Melanocyte of skin (primary cell): ENCODE data around the gene ANKS1B. TPM values are rescaled to one million over a fixed set of nuclear protein-coding genes. Genes with fewer than 3 reads are reported as not detected.

Experiments
- small RNA-seq, 2 donors: library from RNA; depleted of rRNA; stranded (forward); fragments of <200 nt; gene quantifications; one replicate each; pipeline ENCODE3, GENCODE V24; 2012
- total RNA-seq, 2 donors: library from RNA; depleted of rRNA; stranded (reverse); fragments of >200 nt; gene quantifications; 2 replicates each; pipeline ENCODE4 v1.2.3, GENCODE V29; 2012

ANKS1B gene
- 1 to 10 TPM in 1 of 2 donors, under 1 TPM in 1; 0.34 to 1.3 TPM for total RNA-seq

GRCh38 chr12:99984271-99985128 lies at the start of gene ANKS1B:
ANKS1B (minus strand) TSS chr12:99984936; CDS start chr12:99984237, 699 bp downstream.

GRCh38 chr12:99647453-99647852 lies 337.3 kb downstream of the ANKS1B start, which contains the start of gene GARIN6:
GARIN6 (plus strand) TSS chr12:99647753; CDS start chr12:99648175, 422 bp downstream.

Small RNA genes lying within 50 kb of the gene (small RNA-seq; reads per million reads assigned to genes)
- 1.2 to 10.1 reads per million in 2 donors for gene RNA5SP366

Other genes with a start within 250 kb of the ANKS1B start
- 10 to 100 TPM; 20.0 to 22.7 TPM for gene BLTP3B, start 157.9 kb upstream of the ANKS1B start, total RNA-seq
- gene ACTR6, start 215.9 kb upstream of the ANKS1B start, total RNA-seq, result 10 to 100 TPM; 23.0 to 24.4 TPM